HCEC 1CT (cell line): Measurements from ENCODE around the gene TBCEL.
"Not testable (repeated sequence)": the region's sequence is repeated elsewhere in the genome, so short reads cannot be mapped to it uniquely, and the experiment has no call there.

Source experiments
- DNase-seq: peaks from one replicate; pipeline ENCODE4 v3.0.0-alpha.2; 2017

The TBCEL gene

GRCh38 chr11:121023848-121024751 is at the start of gene TBCEL:
Gene TBCEL (plus strand): TSS chr11:121024102. CDS start chr11:121045691, 21,589 bp downstream.
- DNase-seq, result peak; percentile 72

- DNase-seq, result no peak
Observed at GRCh38 chr11:120974466-120974865, 49.4 kb upstream of the TBCEL start.

- DNase-seq, result no peak
Observed at GRCh38 chr11:120974965-120975364, 48.9 kb upstream of the TBCEL start.

- peak; percentile 21 for DNase-seq
Observed at GRCh38 chr11:120977266-120978137, 46.4 kb upstream of the TBCEL start.

- no peak for DNase-seq
Observed at GRCh38 chr11:120978701-120979100, 45.2 kb upstream of the TBCEL start.

GRCh38 chr11:120985718-120986569 is 38.0 kb upstream of the TBCEL start:
- peak; percentile 5 for DNase-seq

GRCh38 chr11:120988603-120989002 is 35.3 kb upstream of the TBCEL start:
- DNase-seq, result no peak

GRCh38 chr11:120991830-120992686 is 31.8 kb upstream of the TBCEL start:
- no peak for DNase-seq

GRCh38 chr11:120994091-120994859 is 29.6 kb upstream of the TBCEL start:
- no peak for DNase-seq

- DNase-seq, result no peak
Observed at GRCh38 chr11:120995184-120995583, 28.7 kb upstream of the TBCEL start.

- DNase-seq, result no peak
Observed at GRCh38 chr11:120996973-120997372, 26.9 kb upstream of the TBCEL start.

- DNase-seq, result no peak
Observed at GRCh38 chr11:120998581-120998980, 25.3 kb upstream of the TBCEL start.

GRCh38 chr11:121004206-121004840 is 19.6 kb upstream of the TBCEL start:
- DNase-seq, result no peak

- no peak for DNase-seq
Observed at GRCh38 chr11:121006922-121007321, 17.0 kb upstream of the TBCEL start.

- no peak for DNase-seq
Observed at GRCh38 chr11:121008551-121008950, 15.4 kb upstream of the TBCEL start.

- no peak for DNase-seq
Observed at GRCh38 chr11:121012091-121012490, 11.8 kb upstream of the TBCEL start.

- no peak for DNase-seq
Observed at GRCh38 chr11:121018746-121019145, 5.2 kb upstream of the TBCEL start.

GRCh38 chr11:121021718-121022117 is 2.2 kb upstream of the TBCEL start:
- DNase-seq, result not testable (repeated sequence)

GRCh38 chr11:121024989-121025388 is 1.1 kb downstream of the TBCEL start:
- no peak for DNase-seq

- DNase-seq, result no peak
Observed at GRCh38 chr11:121029153-121029552, 5.3 kb downstream of the TBCEL start.
